ENCODE measurements around the gene CACNG4.

CACNG4 gene

GRCh38 chr17:67072885-67073284 is 108.4 kb downstream of the CACNG4 start:
- TF ChIP-seq, protein P1, sequence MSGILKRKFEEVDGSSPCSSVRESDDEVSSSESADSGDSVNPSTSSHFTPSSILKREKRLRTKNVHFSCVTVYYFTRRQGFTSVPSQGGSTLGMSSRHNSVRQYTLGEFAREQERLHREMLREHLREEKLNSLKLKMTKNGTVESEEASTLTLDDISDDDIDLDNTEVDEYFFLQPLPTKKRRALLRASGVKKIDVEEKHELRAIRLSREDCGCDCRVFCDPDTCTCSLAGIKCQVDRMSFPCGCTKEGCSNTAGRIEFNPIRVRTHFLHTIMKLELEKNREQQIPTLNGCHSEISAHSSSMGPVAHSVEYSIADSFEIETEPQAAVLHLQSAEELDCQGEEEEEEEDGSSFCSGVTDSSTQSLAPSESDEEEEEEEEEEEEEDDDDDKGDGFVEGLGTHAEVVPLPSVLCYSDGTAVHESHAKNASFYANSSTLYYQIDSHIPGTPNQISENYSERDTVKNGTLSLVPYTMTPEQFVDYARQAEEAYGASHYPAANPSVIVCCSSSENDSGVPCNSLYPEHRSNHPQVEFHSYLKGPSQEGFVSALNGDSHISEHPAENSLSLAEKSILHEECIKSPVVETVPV (CRISPR knock-in tag; IDR thresholded peaks at IDR 0.05): no peak
- TF ChIP-seq CSDC2 (CRISPR knock-in tag; IDR thresholded peaks at IDR 0.05) (no peak), ZNF8 (CRISPR knock-in tag; IDR thresholded peaks at IDR 0.05) (no peak), ARNTL (CRISPR knock-in tag; IDR thresholded peaks at IDR 0.05; ENCODE audit: borderline replicate concordance, low read depth) (no peak), ZC3H10 (CRISPR knock-in tag; IDR thresholded peaks at IDR 0.05) (no peak), PPARA (CRISPR knock-in tag; IDR thresholded peaks at IDR 0.05; ENCODE audit: borderline replicate concordance) (no peak), ZNF565 (CRISPR knock-in tag; conservative IDR thresholded peaks at IDR 0.05; ENCODE audit: low read depth) (no peak), CREB5 (CRISPR knock-in tag; IDR thresholded peaks at IDR 0.05; ENCODE audit: low read depth) (no peak), ISL1 (CRISPR knock-in tag; IDR thresholded peaks at IDR 0.05) (no peak)
- ATAC-seq: no peak

DNA sequence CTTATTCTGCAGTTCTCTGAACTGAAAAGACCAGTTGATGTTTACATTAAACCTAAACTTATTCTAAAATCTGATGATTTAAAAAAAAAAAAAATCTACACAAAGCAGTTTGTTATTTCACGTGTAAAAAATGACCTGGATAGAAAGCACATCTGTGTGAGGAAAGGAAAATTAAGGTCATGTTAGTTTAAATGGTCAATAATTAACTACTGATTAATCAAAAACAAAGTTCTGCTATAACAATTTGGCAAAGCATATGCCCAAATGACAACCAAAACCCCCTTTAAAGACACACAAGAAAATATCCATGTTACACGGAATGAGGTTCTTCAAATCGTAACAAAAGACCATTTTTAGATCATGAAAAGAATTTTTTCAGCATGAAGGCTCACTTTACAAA is 110.3 kb downstream of the CACNG4 start:
- TF ChIP-seq ISL1 (CRISPR knock-in tag; IDR thresholded peaks at IDR 0.05): no peak
- TF ChIP-seq ARNTL (CRISPR knock-in tag; IDR thresholded peaks at IDR 0.05; ENCODE audit: borderline replicate concordance, low read depth): no peak
- TF ChIP-seq ZFP3 (CRISPR knock-in tag; IDR thresholded peaks at IDR 0.05): no peak
- TF ChIP-seq BACH2 (CRISPR knock-in tag; IDR thresholded peaks at IDR 0.05; ENCODE audit: borderline replicate concordance): no peak
- TF ChIP-seq TOX (CRISPR knock-in tag; IDR thresholded peaks at IDR 0.05; ENCODE audit: borderline replicate concordance): no peak
- TF ChIP-seq SNAI2 (CRISPR knock-in tag; IDR thresholded peaks at IDR 0.05): no peak
- TF ChIP-seq, protein P2, sequence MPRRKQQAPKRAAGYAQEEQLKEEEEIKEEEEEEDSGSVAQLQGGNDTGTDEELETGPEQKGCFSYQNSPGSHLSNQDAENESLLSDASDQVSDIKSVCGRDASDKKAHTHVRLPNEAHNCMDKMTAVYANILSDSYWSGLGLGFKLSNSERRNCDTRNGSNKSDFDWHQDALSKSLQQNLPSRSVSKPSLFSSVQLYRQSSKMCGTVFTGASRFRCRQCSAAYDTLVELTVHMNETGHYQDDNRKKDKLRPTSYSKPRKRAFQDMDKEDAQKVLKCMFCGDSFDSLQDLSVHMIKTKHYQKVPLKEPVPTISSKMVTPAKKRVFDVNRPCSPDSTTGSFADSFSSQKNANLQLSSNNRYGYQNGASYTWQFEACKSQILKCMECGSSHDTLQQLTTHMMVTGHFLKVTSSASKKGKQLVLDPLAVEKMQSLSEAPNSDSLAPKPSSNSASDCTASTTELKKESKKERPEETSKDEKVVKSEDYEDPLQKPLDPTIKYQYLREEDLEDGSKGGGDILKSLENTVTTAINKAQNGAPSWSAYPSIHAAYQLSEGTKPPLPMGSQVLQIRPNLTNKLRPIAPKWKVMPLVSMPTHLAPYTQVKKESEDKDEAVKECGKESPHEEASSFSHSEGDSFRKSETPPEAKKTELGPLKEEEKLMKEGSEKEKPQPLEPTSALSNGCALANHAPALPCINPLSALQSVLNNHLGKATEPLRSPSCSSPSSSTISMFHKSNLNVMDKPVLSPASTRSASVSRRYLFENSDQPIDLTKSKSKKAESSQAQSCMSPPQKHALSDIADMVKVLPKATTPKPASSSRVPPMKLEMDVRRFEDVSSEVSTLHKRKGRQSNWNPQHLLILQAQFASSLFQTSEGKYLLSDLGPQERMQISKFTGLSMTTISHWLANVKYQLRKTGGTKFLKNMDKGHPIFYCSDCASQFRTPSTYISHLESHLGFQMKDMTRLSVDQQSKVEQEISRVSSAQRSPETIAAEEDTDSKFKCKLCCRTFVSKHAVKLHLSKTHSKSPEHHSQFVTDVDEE (CRISPR knock-in tag; IDR thresholded peaks at IDR 0.05): no peak
- no peak for TF ChIP-seq ESRRG (CRISPR knock-in tag; IDR thresholded peaks at IDR 0.05)
- no peak for TF ChIP-seq GLIS3 (CRISPR knock-in tag; IDR thresholded peaks at IDR 0.05)
- no peak for TF ChIP-seq TCF4 (CRISPR knock-in tag; IDR thresholded peaks at IDR 0.05; ENCODE audit: borderline replicate concordance)
- TF ChIP-seq, protein P1 (CRISPR knock-in tag; IDR thresholded peaks at IDR 0.05): no peak
- no peak for TF ChIP-seq RARB (CRISPR knock-in tag; IDR thresholded peaks at IDR 0.05)
- TF ChIP-seq CREB5 (CRISPR knock-in tag; IDR thresholded peaks at IDR 0.05; ENCODE audit: low read depth): no peak
- TF ChIP-seq, protein P3, sequence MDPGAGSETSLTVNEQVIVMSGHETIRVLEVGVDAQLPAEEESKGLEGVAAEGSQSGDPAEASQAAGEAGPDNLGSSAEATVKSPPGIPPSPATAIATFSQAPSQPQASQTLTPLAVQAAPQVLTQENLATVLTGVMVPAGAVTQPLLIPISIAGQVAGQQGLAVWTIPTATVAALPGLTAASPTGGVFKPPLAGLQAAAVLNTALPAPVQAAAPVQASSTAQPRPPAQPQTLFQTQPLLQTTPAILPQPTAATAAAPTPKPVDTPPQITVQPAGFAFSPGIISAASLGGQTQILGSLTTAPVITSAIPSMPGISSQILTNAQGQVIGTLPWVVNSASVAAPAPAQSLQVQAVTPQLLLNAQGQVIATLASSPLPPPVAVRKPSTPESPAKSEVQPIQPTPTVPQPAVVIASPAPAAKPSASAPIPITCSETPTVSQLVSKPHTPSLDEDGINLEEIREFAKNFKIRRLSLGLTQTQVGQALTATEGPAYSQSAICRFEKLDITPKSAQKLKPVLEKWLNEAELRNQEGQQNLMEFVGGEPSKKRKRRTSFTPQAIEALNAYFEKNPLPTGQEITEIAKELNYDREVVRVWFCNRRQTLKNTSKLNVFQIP (CRISPR knock-in tag; IDR thresholded peaks at IDR 0.05; ENCODE audit: borderline replicate concordance, low read depth): no peak
- no peak for ATAC-seq

GRCh38 chr17:67076290-67076689 is 111.8 kb downstream of the CACNG4 start:
- no peak for ATAC-seq
- TF ChIP-seq TCF4 (CRISPR knock-in tag; IDR thresholded peaks at IDR 0.05; ENCODE audit: borderline replicate concordance): no peak
- no peak for TF ChIP-seq ZNF8 (CRISPR knock-in tag; IDR thresholded peaks at IDR 0.05)
- TF ChIP-seq, protein P2 (CRISPR knock-in tag; IDR thresholded peaks at IDR 0.05): no peak
- TF ChIP-seq ZFP3 (CRISPR knock-in tag; IDR thresholded peaks at IDR 0.05): no peak
- TF ChIP-seq, protein P4, sequence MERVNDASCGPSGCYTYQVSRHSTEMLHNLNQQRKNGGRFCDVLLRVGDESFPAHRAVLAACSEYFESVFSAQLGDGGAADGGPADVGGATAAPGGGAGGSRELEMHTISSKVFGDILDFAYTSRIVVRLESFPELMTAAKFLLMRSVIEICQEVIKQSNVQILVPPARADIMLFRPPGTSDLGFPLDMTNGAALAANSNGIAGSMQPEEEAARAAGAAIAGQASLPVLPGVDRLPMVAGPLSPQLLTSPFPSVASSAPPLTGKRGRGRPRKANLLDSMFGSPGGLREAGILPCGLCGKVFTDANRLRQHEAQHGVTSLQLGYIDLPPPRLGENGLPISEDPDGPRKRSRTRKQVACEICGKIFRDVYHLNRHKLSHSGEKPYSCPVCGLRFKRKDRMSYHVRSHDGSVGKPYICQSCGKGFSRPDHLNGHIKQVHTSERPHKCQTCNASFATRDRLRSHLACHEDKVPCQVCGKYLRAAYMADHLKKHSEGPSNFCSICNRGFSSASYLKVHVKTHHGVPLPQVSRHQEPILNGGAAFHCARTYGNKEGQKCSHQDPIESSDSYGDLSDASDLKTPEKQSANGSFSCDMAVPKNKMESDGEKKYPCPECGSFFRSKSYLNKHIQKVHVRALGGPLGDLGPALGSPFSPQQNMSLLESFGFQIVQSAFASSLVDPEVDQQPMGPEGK (CRISPR knock-in tag; IDR thresholded peaks at IDR 0.05; ENCODE audit: borderline replicate concordance): no peak
- TF ChIP-seq BACH2 (CRISPR knock-in tag; IDR thresholded peaks at IDR 0.05; ENCODE audit: borderline replicate concordance): no peak
- no peak for TF ChIP-seq PPARA (CRISPR knock-in tag; IDR thresholded peaks at IDR 0.05; ENCODE audit: borderline replicate concordance)
- no peak for TF ChIP-seq ZNF565 (CRISPR knock-in tag; conservative IDR thresholded peaks at IDR 0.05; ENCODE audit: low read depth)
- TF ChIP-seq ZNF70 (CRISPR knock-in tag; IDR thresholded peaks at IDR 0.05): no peak
- TF ChIP-seq OSR1 (CRISPR knock-in tag; IDR thresholded peaks at IDR 0.05): no peak
- TF ChIP-seq RARB (CRISPR knock-in tag; IDR thresholded peaks at IDR 0.05): no peak

All from SK-N-SH treated with all-trans-retinoic acid at 6 μM for 48 hours (cell line).